Ishikawa (cell line): ENCODE measurements around the gene SMIM12.

Experiments
- CEBPB ChIP-seq: IDR thresholded peaks from 2 replicates; pipeline ENCODE4 v1.6.1; 2012
- CREB1 ChIP-seq: IDR thresholded peaks from 2 replicates; pipeline ENCODE4 v1.6.1; 2012; ENCODE audit warnings: low read depth
- EGR1 ChIP-seq: IDR thresholded peaks from 2 replicates; pipeline ENCODE4 v1.6.1; 2012
- EP300 ChIP-seq: IDR thresholded peaks from 2 replicates; pipeline ENCODE4 v1.6.1; 2012; ENCODE audit warnings: borderline replicate concordance
- FOXM1 ChIP-seq: IDR thresholded peaks from 2 replicates; pipeline ENCODE4 v1.6.1; 2012; ENCODE audit warnings: low read depth, borderline replicate concordance
- MAX ChIP-seq: IDR thresholded peaks from 2 replicates; pipeline ENCODE4 v1.6.1; 2012
- NFIC ChIP-seq: IDR thresholded peaks from 2 replicates; pipeline ENCODE4 v1.6.1; 2012
- RAD21 ChIP-seq: IDR thresholded peaks from 2 replicates; pipeline ENCODE4 v1.6.1; 2012; ENCODE audit warnings: low read depth
- REST ChIP-seq: IDR thresholded peaks from 2 replicates; pipeline ENCODE4 v1.6.1; 2012; ENCODE audit warnings: low read depth, mild to moderate bottlenecking
- TAF1 ChIP-seq: IDR thresholded peaks from 2 replicates; pipeline ENCODE4 v1.6.1; 2012; ENCODE audit warnings: low read depth, mild to moderate bottlenecking
- TCF12 ChIP-seq: IDR thresholded peaks from 2 replicates; pipeline ENCODE4 v1.6.1; 2012; ENCODE audit warnings: low read depth
- TEAD4 ChIP-seq: IDR thresholded peaks from 2 replicates; pipeline ENCODE4 v1.6.1; 2012
- USF1 ChIP-seq: IDR thresholded peaks from 2 replicates; pipeline ENCODE4 v1.6.1; 2012
- YY1 ChIP-seq: IDR thresholded peaks from 2 replicates; pipeline ENCODE4 v1.6.1; 2012; ENCODE audit warnings: low read depth
- ZBTB7A ChIP-seq: IDR thresholded peaks from 2 replicates; pipeline ENCODE4 v1.6.1; 2012; ENCODE audit warnings: low read depth

Gene SMIM12

GRCh38 chr1:34898330-34898761 is 38.8 kb upstream of the SMIM12 start:
- 0 out of 2 replicates have a peak, but pooled peaks have one; percentile 36 for TF ChIP-seq NFIC
- no peak for TF ChIP-seq USF1
- TF ChIP-seq TEAD4 = no peak
- no peak for TF ChIP-seq ZBTB7A
- TF ChIP-seq TCF12 = no peak

GRCh38 chr1:34896612-34897011 is 37.1 kb upstream of the SMIM12 start:
- TF ChIP-seq NFIC (no peak), RAD21 (peak; percentile 16; the same call in 1 of the 2 replicates)

- no peak for TF ChIP-seq NFIC
- no peak for TF ChIP-seq EP300
- no peak for TF ChIP-seq YY1
- no peak for TF ChIP-seq FOXM1
- no peak for TF ChIP-seq MAX
- TF ChIP-seq ZBTB7A = no peak
- no peak for TF ChIP-seq CEBPB
- TF ChIP-seq TEAD4 = no peak
- TF ChIP-seq RAD21 = no peak
- TF ChIP-seq USF1 = no peak
- TF ChIP-seq TCF12 = no peak
- no peak for TF ChIP-seq TAF1
- TF ChIP-seq CREB1 = no peak
- no peak for TF ChIP-seq EGR1
These were observed 30.2 kb upstream of the SMIM12 start for GRCh38 chr1:34889705-34890104.

GRCh38 chr1:34887593-34887992 is 28.0 kb upstream of the SMIM12 start:
- no peak for TF ChIP-seq RAD21
- no peak for TF ChIP-seq TAF1
- TF ChIP-seq EP300 = no peak
- no peak for TF ChIP-seq CREB1
- no peak for TF ChIP-seq CEBPB
- TF ChIP-seq FOXM1 = no peak
- TF ChIP-seq TCF12 = no peak
- TF ChIP-seq MAX = no peak
- no peak for TF ChIP-seq TEAD4
- no peak for TF ChIP-seq NFIC

- no peak for TF ChIP-seq RAD21
- no peak for TF ChIP-seq TAF1
- TF ChIP-seq TCF12 = no peak
- TF ChIP-seq ZBTB7A = no peak
- no peak for TF ChIP-seq CREB1
These were observed 26.1 kb upstream of the SMIM12 start for GRCh38 chr1:34885405-34886247.

- TF ChIP-seq USF1 (no peak), TEAD4 (no peak), FOXM1 (no peak), MAX (no peak), EP300 (no peak), RAD21 (no peak), ZBTB7A (no peak), YY1 (no peak), TCF12 (no peak), NFIC (no peak), REST (no peak), CEBPB (no peak), EGR1 (no peak), TAF1 (no peak), CREB1 (no peak)
These were observed 25.4 kb upstream of the SMIM12 start for GRCh38 chr1:34884961-34885360.

- TF ChIP-seq USF1 (no peak), EGR1 (no peak), ZBTB7A (no peak), YY1 (no peak), FOXM1 (no peak), EP300 (no peak), NFIC (no peak), CEBPB (no peak), MAX (no peak)
These were observed 25.0 kb upstream of the SMIM12 start for GRCh38 chr1:34884536-34884935.
